MM.1S (cell line): Measurements from ENCODE around the gene HOXD11.

Experiments
- DNase-seq: peaks from one replicate; pipeline ENCODE4 v3.0.0-alpha.2; 2015
- H2AFZ ChIP-seq: fragments of 300-600 bp; sonication (generic); 2 replicates; pipeline ENCODE4 v1.6.0; 2016; ENCODE audit warnings: antibody characterized with exemption, low read length
- H3F3A ChIP-seq: fragments of 300-600 bp; sonication (generic); 2 replicates; pipeline ENCODE4 v1.6.1; 2016; ENCODE audit warnings: mild to moderate bottlenecking, antibody characterized with exemption, low read length, moderate library complexity, mixed read lengths; ENCODE audit not compliant: insufficient read depth
- H3K27ac ChIP-seq: fragments of 300-600 bp; sonication (generic); 2 replicates; pipeline ENCODE4 v1.5.1; 2016; ENCODE audit warnings: mild to moderate bottlenecking, low read length
- H3K27me3 ChIP-seq: fragments of 300-600 bp; sonication (generic); replicated peaks from 2 replicates; pipeline ENCODE4 v1.6.0; 2016; ENCODE audit warnings: low read length; ENCODE audit not compliant: insufficient read depth
- H3K36me3 ChIP-seq: fragments of 300-600 bp; sonication (generic); replicated peaks from 2 replicates; pipeline ENCODE4 v1.6.1; 2016; ENCODE audit warnings: mild to moderate bottlenecking, low read length, mixed read lengths; ENCODE audit not compliant: insufficient read depth
- H3K4me1 ChIP-seq: fragments of 300-600 bp; sonication (generic); 2 replicates; pipeline ENCODE4 v1.6.1; 2016; ENCODE audit warnings: low read length, mixed read lengths
- H3K4me2 ChIP-seq: fragments of 300-600 bp; sonication (generic); 2 replicates; pipeline ENCODE4 v1.6.0; 2016; ENCODE audit warnings: low read depth, low read length
- H3K4me3 ChIP-seq: fragments of 300-600 bp; sonication (generic); 2 replicates; pipeline ENCODE4 v1.5.1; 2016; ENCODE audit warnings: low read length, mixed read lengths
- H3K79me2 ChIP-seq: fragments of 300-600 bp; sonication (generic); 2 replicates; pipeline ENCODE4 v1.6.1; 2016; ENCODE audit warnings: mixed run types, low read length, mixed read lengths
- H3K9ac ChIP-seq: fragments of 300-600 bp; sonication (generic); 2 replicates; pipeline ENCODE4 v1.6.1; 2016; ENCODE audit warnings: low read length, mixed read lengths
- H3K9me2 ChIP-seq: fragments of 300-600 bp; sonication (generic); replicated peaks from 2 replicates; pipeline ENCODE4 v1.6.1; 2016; ENCODE audit warnings: mild to moderate bottlenecking, low read length, mixed read lengths; ENCODE audit not compliant: insufficient read depth
- H3K9me3 ChIP-seq: fragments of 300-600 bp; sonication (generic); replicated peaks from 2 replicates; pipeline ENCODE4 v1.6.1; 2016; ENCODE audit warnings: mild to moderate bottlenecking, low read length, mixed read lengths; ENCODE audit not compliant: insufficient read depth
- H4K20me1 ChIP-seq: fragments of 300-600 bp; sonication (generic); 2 replicates; pipeline ENCODE4 v1.6.1; 2016; ENCODE audit warnings: mild to moderate bottlenecking, low read length, moderate library complexity, mixed read lengths; ENCODE audit not compliant: insufficient read depth
- EZH2 ChIP-seq: fragments of 300-600 bp; sonication (generic); optimal IDR thresholded peaks from 2 replicates; pipeline ENCODE3; 2017; ENCODE audit warnings: low read depth, mild to moderate bottlenecking, antibody characterized with exemption, low read length, mixed read lengths
- EZH2phosphoT487 ChIP-seq: fragments of 300-600 bp; sonication (generic); IDR thresholded peaks from 2 replicates; pipeline ENCODE4 v1.6.1; 2018; ENCODE audit warnings: antibody characterized with exemption, low read length
- TF ChIP-seq, protein P1 (sequence below): fragments of 300-600 bp; sonication (generic); IDR thresholded peaks from 2 replicates; pipeline ENCODE4 v1.5.1; 2016; ENCODE audit warnings: antibody characterized with exemption, low read length, mixed read lengths

Gene HOXD11

DNA sequence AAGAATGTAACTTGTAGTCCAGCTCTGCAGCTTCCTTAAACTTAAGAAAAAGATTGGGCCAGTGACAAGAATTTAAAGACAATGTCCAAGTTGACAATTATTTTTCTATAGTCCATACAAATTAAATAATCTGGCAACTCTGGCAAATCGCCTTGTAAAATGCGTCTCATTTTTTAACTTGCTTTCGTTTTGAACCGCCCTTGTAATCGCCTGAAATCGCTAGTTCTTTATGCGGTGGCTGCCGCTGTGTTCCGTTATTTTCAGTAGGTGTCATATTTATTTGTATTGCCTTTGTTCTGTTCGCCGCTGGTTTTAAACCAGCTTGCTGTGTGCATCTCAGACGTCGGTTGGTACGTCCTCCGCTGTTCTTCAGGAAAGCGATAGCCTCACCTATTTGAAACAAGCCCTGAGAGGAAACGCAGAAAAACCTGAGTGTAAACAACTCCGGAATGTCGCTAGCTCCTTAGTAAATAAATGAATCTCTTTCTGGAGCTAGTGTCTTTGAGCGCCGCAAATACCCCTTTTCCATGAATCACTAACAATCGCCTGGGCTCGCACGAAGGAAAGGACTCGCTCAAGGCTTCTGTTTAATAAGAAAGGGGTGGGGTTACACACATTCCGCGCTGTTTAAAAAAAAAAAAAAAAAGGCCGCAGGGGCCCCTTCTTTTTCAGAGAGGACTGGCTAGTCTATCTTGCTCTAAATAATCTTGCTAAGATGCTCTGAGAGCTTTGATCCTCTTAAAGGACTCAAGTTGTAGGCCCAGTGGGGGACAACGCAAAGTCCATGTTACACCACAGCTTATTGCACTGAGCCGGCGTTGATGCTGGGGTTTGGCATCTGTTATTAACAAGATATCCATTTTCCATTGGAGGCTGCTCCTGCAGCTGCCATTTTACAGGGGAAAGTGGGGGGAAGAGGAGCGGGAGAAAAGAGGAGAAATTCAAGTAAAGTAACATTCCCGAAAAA, 25.4 kb downstream of the HOXD11 start:
- Histone ChIP-seq H3K79me2 (no peaks in the 10 kb centered on the region), H3K36me3 (no peaks in the 10 kb centered on the region), H3K4me3 (no peak overlapping the region), H3K4me1 (peaks cover 7% of the 10 kb centered on the region), H3K4me2 (no peak overlapping the region), H2AFZ (no peak overlapping the region), H3K9me3 (no peaks in the 10 kb centered on the region), H3K27me3 (peaks cover 19% of the 10 kb centered on the region; the same call in 1 of the 2 replicates), H4K20me1 (no peaks in the 10 kb centered on the region), H3K9me2 (no peaks in the 10 kb centered on the region), H3K9ac (no peak overlapping the region), H3F3A (no peaks in the 10 kb centered on the region), H3K27ac (no peak overlapping the region)
- TF ChIP-seq EZH2phosphoT487, result no peak
- TF ChIP-seq EZH2, result no peak
- TF ChIP-seq, protein P1, sequence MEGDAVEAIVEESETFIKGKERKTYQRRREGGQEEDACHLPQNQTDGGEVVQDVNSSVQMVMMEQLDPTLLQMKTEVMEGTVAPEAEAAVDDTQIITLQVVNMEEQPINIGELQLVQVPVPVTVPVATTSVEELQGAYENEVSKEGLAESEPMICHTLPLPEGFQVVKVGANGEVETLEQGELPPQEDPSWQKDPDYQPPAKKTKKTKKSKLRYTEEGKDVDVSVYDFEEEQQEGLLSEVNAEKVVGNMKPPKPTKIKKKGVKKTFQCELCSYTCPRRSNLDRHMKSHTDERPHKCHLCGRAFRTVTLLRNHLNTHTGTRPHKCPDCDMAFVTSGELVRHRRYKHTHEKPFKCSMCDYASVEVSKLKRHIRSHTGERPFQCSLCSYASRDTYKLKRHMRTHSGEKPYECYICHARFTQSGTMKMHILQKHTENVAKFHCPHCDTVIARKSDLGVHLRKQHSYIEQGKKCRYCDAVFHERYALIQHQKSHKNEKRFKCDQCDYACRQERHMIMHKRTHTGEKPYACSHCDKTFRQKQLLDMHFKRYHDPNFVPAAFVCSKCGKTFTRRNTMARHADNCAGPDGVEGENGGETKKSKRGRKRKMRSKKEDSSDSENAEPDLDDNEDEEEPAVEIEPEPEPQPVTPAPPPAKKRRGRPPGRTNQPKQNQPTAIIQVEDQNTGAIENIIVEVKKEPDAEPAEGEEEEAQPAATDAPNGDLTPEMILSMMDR, result no peak
- DNase-seq, result no peak

DNA sequence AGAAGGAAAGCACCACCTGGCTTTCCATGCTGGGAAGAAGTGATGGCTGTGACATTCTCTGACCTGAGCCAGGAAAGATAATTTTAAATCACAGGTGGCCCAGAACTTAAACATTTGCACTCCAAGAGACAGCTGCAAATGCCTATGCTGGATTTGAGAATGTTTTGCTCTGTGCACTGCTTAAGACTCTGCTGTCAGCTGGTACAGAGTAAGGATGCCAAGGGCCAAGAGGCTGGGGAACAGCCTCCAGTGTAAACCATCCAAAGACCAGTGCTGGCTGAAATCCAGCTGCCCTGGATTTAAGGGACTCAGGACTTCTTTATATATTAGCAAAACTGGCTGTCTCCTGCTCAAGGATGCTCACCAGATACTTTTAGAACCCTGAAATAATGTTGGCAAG, 26.3 kb downstream of the HOXD11 start:
- H3K4me3 ChIP-seq, result no peak overlapping the region
- H4K20me1 ChIP-seq, result no peaks in the 10 kb centered on the region
- no peak overlapping the region for H3K9ac ChIP-seq
- no peak overlapping the region for H3K4me2 ChIP-seq
- H3K9me3 ChIP-seq, result no peaks in the 10 kb centered on the region
- H3K9me2 ChIP-seq, result no peaks in the 10 kb centered on the region
- H3K36me3 ChIP-seq, result no peaks in the 10 kb centered on the region
- H3F3A ChIP-seq, result no peaks in the 10 kb centered on the region
- H2AFZ ChIP-seq, result no peak overlapping the region
- DNase-seq, result no peak
- no peaks in the 10 kb centered on the region for H3K79me2 ChIP-seq
- TF ChIP-seq EZH2phosphoT487, result no peak
- TF ChIP-seq EZH2, result no peak
- TF ChIP-seq, protein P1, result no peak
- peaks cover 13% of the 10 kb centered on the region for H3K4me1 ChIP-seq
- no peak overlapping the region for H3K27ac ChIP-seq
- H3K27me3 ChIP-seq, result peaks cover 14% of the 10 kb centered on the region; the same call in 1 of the 2 replicates

DNA sequence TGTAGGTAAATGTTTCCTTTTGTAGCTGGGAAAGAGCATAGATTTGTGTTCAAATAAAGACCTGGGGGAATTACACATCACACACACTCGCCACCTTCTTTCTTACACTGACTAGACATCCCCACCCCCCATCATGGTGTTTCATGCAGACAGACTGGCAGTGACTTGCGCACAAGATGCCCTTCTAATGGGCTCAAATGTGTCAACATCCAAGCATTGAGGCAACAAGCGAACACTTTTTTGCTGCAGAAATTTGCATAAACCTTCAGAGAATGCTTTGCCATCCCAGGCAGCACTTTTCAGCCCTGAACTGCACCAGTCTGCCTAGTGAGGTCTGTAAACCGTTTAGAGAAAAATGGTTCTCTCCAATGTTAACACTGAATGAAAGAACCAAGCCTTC, 27.0 kb downstream of the HOXD11 start:
- no peak for DNase-seq
- Histone ChIP-seq H3K36me3 (no peaks in the 10 kb centered on the region), H3K9me2 (no peaks in the 10 kb centered on the region), H3K9me3 (no peaks in the 10 kb centered on the region), H3K79me2 (no peaks in the 10 kb centered on the region), H3K9ac (no peak overlapping the region), H4K20me1 (no peaks in the 10 kb centered on the region), H2AFZ (no peak overlapping the region), H3F3A (no peaks in the 10 kb centered on the region), H3K4me3 (no peak overlapping the region), H3K4me2 (no peak overlapping the region), H3K27ac (no peak overlapping the region), H3K4me1 (peaks cover 13% of the 10 kb centered on the region), H3K27me3 (peaks cover 15% of the 10 kb centered on the region; the same call in 1 of the 2 replicates)
- TF ChIP-seq, protein P1, result no peak
- no peak for TF ChIP-seq EZH2
- TF ChIP-seq EZH2phosphoT487, result no peak
